ENCODE results near the gene ABLIM3.

The ABLIM3 gene

DNA sequence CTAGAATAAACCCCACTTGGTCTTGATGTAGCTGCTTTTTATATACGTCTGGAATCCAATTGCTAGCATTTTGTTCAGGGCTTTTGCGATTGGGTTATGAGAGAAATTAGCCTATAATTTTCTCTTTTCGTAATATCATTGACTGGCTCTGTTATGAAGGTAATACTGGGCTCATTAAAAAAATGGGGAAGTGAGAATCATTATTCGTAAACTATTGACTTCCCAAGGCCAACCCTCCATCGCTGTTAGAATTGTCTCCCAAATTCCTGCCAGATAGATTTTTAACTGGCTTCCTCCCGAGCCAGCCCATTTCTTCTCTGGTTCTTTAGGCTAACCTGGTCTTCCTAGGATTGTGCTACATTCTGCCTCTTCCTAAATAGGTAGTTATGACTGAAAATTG lies 168.1 kb downstream of the ABLIM3 start:
- no peaks in the 10 kb centered on the region for H3K36me3 ChIP-seq (ENCODE audit: insufficient read depth, low read length)
- no peaks in the 10 kb centered on the region for H3K4me1 ChIP-seq (ENCODE audit: control insufficient read depth, insufficient read depth, low read length, unreplicated experiment)
- H3K4me3 ChIP-seq (ENCODE audit: low read depth, low read length): no peak overlapping the region
- no peaks in the 10 kb centered on the region for H3K79me2 ChIP-seq (ENCODE audit: control insufficient read depth, insufficient read depth, low read length, unreplicated experiment)
- no peak overlapping the region for H3K27ac ChIP-seq (ENCODE audit: low read depth, low read length)
- H2AFZ ChIP-seq (ENCODE audit: low read length, unreplicated experiment): no peak overlapping the region
- H3K27me3 ChIP-seq (ENCODE audit: insufficient read depth, low read length): no peaks in the 10 kb centered on the region
